GM19239 (cell line): Measurements from ENCODE around the gene TRAT1.

Experiments used
- DNase-seq: peaks from one replicate; pipeline ENCODE4 v3.0.0; 2011; ENCODE audit warnings: low spot score; ENCODE audit not compliant: insufficient read length
- FAIRE-seq: peaks from 2 replicates; lab custom pipeline; 2011; peaks lifted over from hg19 to GRCh38; lab: Jason Lieb, UNC

TRAT1 gene

GRCh38 chr3:108847187-108847586 lies 24.6 kb downstream of the TRAT1 start:
- DNase-seq (no peak), FAIRE-seq (no peak)

GRCh38 chr3:108849075-108849474 lies 26.5 kb downstream of the TRAT1 start:
- FAIRE-seq = no peak

GRCh38 chr3:108861401-108861800 lies 38.8 kb downstream of the TRAT1 start:
- FAIRE-seq = no peak
- DNase-seq = no peak

More at GRCh38 chr3:108849075-108849474, 26.5 kb downstream of the TRAT1 start:
- no peak for DNase-seq

- no peak for FAIRE-seq
- DNase-seq = no peak
Measured at GRCh38 chr3:108862865-108863798, 40.5 kb downstream of the TRAT1 start.

- DNase-seq (no peak), FAIRE-seq (no peak)
Measured at GRCh38 chr3:108863799-108864135, 41.2 kb downstream of the TRAT1 start.

- FAIRE-seq (no peak), DNase-seq (no peak)
Measured at GRCh38 chr3:108877901-108878300, 55.3 kb downstream of the TRAT1 start.

GRCh38 chr3:108879915-108880314 lies 57.3 kb downstream of the TRAT1 start:
- no peak for DNase-seq

GRCh38 chr3:108882762-108883161 lies 60.2 kb downstream of the TRAT1 start:
- no peak for DNase-seq
- FAIRE-seq = no peak

More at GRCh38 chr3:108879915-108880314, 57.3 kb downstream of the TRAT1 start:
- FAIRE-seq = no peak

- FAIRE-seq (no peak), DNase-seq (no peak)
Measured at GRCh38 chr3:108883373-108883772, 60.8 kb downstream of the TRAT1 start.

- DNase-seq (no peak), FAIRE-seq (no peak)
Measured at GRCh38 chr3:108887121-108887520, 64.5 kb downstream of the TRAT1 start.

- FAIRE-seq (no peak), DNase-seq (no peak)
Measured at GRCh38 chr3:108887777-108888176, 65.2 kb downstream of the TRAT1 start.

- DNase-seq = no peak
- no peak for FAIRE-seq
Measured at GRCh38 chr3:108891833-108892232, 69.2 kb downstream of the TRAT1 start.

GRCh38 chr3:108894981-108895380 lies 72.4 kb downstream of the TRAT1 start:
- FAIRE-seq (no peak), DNase-seq (no peak)

- no peak for FAIRE-seq
- DNase-seq = no peak
Measured at GRCh38 chr3:108897883-108898282, 75.3 kb downstream of the TRAT1 start.

GRCh38 chr3:108899530-108899929 lies 76.9 kb downstream of the TRAT1 start:
- DNase-seq (no peak), FAIRE-seq (no peak)
